ENCODE results near the gene FOXR1.
A peak's percentile ranks its signal among the peaks of the same experiment; 100 is the strongest.

Gene FOXR1

GRCh38 chr11:119018074-119018938, 46.7 kb downstream of the FOXR1 start, which contains the start of the genes RPS25 and TRAPPC4:
Gene RPS25, minus strand, starts transcription at chr11:119018343. Its CDS starts 59 bp downstream, at chr11:119018284.
Gene TRAPPC4, plus strand, starts transcription at chr11:119018766. Its CDS starts 30 bp downstream, at chr11:119018796.
- Histone ChIP-seq H3K27me3 (ENCODE audit: insufficient read depth, low read depth, severe bottlenecking) (no peaks in the 10 kb centered on the region), H3K4me3 (ENCODE audit: low read depth, low read length) (peak within 1 kb of the TSS; percentile 100), H3K9me3 (ENCODE audit: severe bottlenecking) (no peaks in the 10 kb centered on the region), H3K27ac (peak within 1 kb of the TSS; percentile 82), H3K36me3 (peaks cover 78% of the 10 kb centered on the region)
- no peak for TF ChIP-seq CTCF (IDR thresholded peaks at IDR 0.05; ENCODE audit: low read depth, low read length)
- DNase-seq = peak; percentile 94

- no peaks in the 10 kb centered on the region for H3K27me3 ChIP-seq (ENCODE audit: insufficient read depth, low read depth, severe bottlenecking)
- H3K9me3 ChIP-seq (ENCODE audit: severe bottlenecking) = no peaks in the 10 kb centered on the region
- H3K36me3 ChIP-seq = peaks cover 79% of the 10 kb centered on the region
- TF ChIP-seq CTCF (IDR thresholded peaks at IDR 0.05; ENCODE audit: low read depth, low read length) = no peak
- no peak overlapping the region for H3K27ac ChIP-seq
- no peak overlapping the region for H3K4me3 ChIP-seq (ENCODE audit: low read depth, low read length)
- DNase-seq = no peak
Measured at GRCh38 chr11:119019996-119020395, 48.4 kb downstream of the FOXR1 start.

- DNase-seq = no peak
- H3K4me3 ChIP-seq (ENCODE audit: low read depth, low read length) = no peak overlapping the region
- TF ChIP-seq CTCF (IDR thresholded peaks at IDR 0.05; ENCODE audit: low read depth, low read length) = no peak
- H3K36me3 ChIP-seq = peaks cover 79% of the 10 kb centered on the region
- no peaks in the 10 kb centered on the region for H3K27me3 ChIP-seq (ENCODE audit: insufficient read depth, low read depth, severe bottlenecking)
- no peaks in the 10 kb centered on the region for H3K9me3 ChIP-seq (ENCODE audit: severe bottlenecking)
- no peak overlapping the region for H3K27ac ChIP-seq
Measured at GRCh38 chr11:119021631-119022030, 50.1 kb downstream of the FOXR1 start.

- Histone ChIP-seq H3K4me3 (ENCODE audit: low read depth, low read length) (no peak overlapping the region), H3K9me3 (ENCODE audit: severe bottlenecking) (no peaks in the 10 kb centered on the region), H3K36me3 (peaks cover 88% of the 10 kb centered on the region), H3K27me3 (ENCODE audit: insufficient read depth, low read depth, severe bottlenecking) (no peaks in the 10 kb centered on the region), H3K27ac (no peak overlapping the region)
- TF ChIP-seq CTCF (IDR thresholded peaks at IDR 0.05; ENCODE audit: low read depth, low read length) = no peak
- DNase-seq = no peak
Measured at GRCh38 chr11:119023741-119024140, 52.2 kb downstream of the FOXR1 start.

GRCh38 chr11:119024430-119025098, 53.0 kb downstream of the FOXR1 start:
- Histone ChIP-seq H3K36me3 (peaks cover 93% of the 10 kb centered on the region), H3K4me3 (ENCODE audit: low read depth, low read length) (no peak overlapping the region), H3K27ac (no peak overlapping the region), H3K9me3 (ENCODE audit: severe bottlenecking) (no peaks in the 10 kb centered on the region), H3K27me3 (ENCODE audit: insufficient read depth, low read depth, severe bottlenecking) (no peaks in the 10 kb centered on the region)
- TF ChIP-seq CTCF (IDR thresholded peaks at IDR 0.05; ENCODE audit: low read depth, low read length) = no peak
- no peak for DNase-seq
